Hepatocyte (in vitro differentiated cells): ENCODE results near the gene MDP1. TPM values are rescaled to one million over a fixed set of nuclear protein-coding genes. Genes with fewer than 3 reads are reported as not detected.

ENCODE experiments used
- DNase-seq: peaks from one replicate; pipeline ENCODE4 v3.0.0-alpha.2; 2016; ENCODE audit warnings: low spot score
- H2AFZ ChIP-seq: fragments of 200-600 bp; sonication (generic); 2 replicates; pipeline ENCODE4 v1.6.0; 2016; ENCODE audit warnings: antibody characterized with exemption, mild to moderate bottlenecking
- H3K27ac ChIP-seq: fragments of 200-600 bp; sonication (generic); 2 replicates; pipeline ENCODE4 v1.5.1; 2016; ENCODE audit warnings: mild to moderate bottlenecking
- H3K27me3 ChIP-seq: fragments of 200-600 bp; sonication (generic); 2 replicates; pipeline ENCODE4 v1.6.1; 2016
- H3K36me3 ChIP-seq: fragments of 200-600 bp; sonication (generic); replicated peaks from 2 replicates; pipeline ENCODE4 v1.5.1; 2016; ENCODE audit warnings: low read depth; ENCODE audit not compliant: insufficient read depth
- H3K4me1 ChIP-seq: fragments of 200-600 bp; sonication (generic); 2 replicates; pipeline ENCODE4 v1.5.1; 2016; ENCODE audit warnings: mild to moderate bottlenecking, moderate library complexity; ENCODE audit not compliant: insufficient read depth
- H3K4me2 ChIP-seq: fragments of 200-600 bp; sonication (generic); 2 replicates; pipeline ENCODE4 v1.6.0; 2016
- H3K4me3 ChIP-seq: fragments of 200-600 bp; sonication (generic); 2 replicates; pipeline ENCODE4 v1.5.1; 2016; ENCODE audit warnings: mild to moderate bottlenecking
- H3K79me2 ChIP-seq: fragments of 200-600 bp; sonication (generic); 2 replicates; pipeline ENCODE4 v1.6.0; 2017; ENCODE audit warnings: mild to moderate bottlenecking
- H3K9me2 ChIP-seq: fragments of 200-600 bp; sonication (generic); replicated peaks from 2 replicates; pipeline ENCODE4 v1.6.0; 2017; ENCODE audit warnings: mild to moderate bottlenecking; ENCODE audit not compliant: insufficient read depth
- H3K9me3 ChIP-seq: fragments of 200-600 bp; sonication (generic); 2 replicates; pipeline ENCODE4 v1.5.1; 2016; ENCODE audit warnings: low read depth, mild to moderate bottlenecking
- H4K20me1 ChIP-seq: fragments of 200-600 bp; sonication (generic); 2 replicates; pipeline ENCODE4 v1.6.0; 2016; ENCODE audit warnings: mild to moderate bottlenecking; ENCODE audit not compliant: insufficient read depth, poor library complexity, severe bottlenecking
- CTCF ChIP-seq: fragments of 200-600 bp; sonication (generic); IDR thresholded peaks from 2 replicates; pipeline ENCODE4 v1.5.1; 2016; ENCODE audit warnings: antibody characterized with exemption, mild to moderate bottlenecking; ENCODE audit not compliant: poor library complexity
- EZH2 ChIP-seq: fragments of 200-600 bp; sonication (generic); IDR thresholded peaks from 2 replicates; pipeline ENCODE4 v1.6.1; 2016; ENCODE audit warnings: antibody characterized with exemption, mild to moderate bottlenecking, borderline replicate concordance
- EZH2phosphoT487 ChIP-seq: fragments of 200-600 bp; sonication (generic); IDR thresholded peaks from one replicate; pipeline ENCODE4 v1.6.1; 2018; ENCODE audit warnings: antibody characterized with exemption, mild to moderate bottlenecking, low read depth, moderate library complexity; ENCODE audit not compliant: unreplicated experiment, severe bottlenecking
- WGBS: methylation state at CpG from one replicate; pipeline ENCODE4 v1.1.6; 2016; ENCODE audit warnings: low lambda C conversion rate; ENCODE audit errors: missing lambda C conversion rate; 5-methylcytosine and 5-hydroxymethylcytosine counted together
- polyA plus RNA-seq: library from polyadenylated mRNA; unstranded; fragments of >200 nt; fragmentation: Nextera tagmentation; extraction: Ambion mirVana; gene quantifications from 2 replicates; pipeline ENCODE4 v1.2.1, GENCODE V29; 2016
- total RNA-seq: library from RNA; depleted of rRNA; stranded (reverse); fragments of >200 nt; gene quantifications from 2 replicates; pipeline ENCODE4 v1.2.3, GENCODE V29; 2014

The MDP1 gene
- total and polyA plus RNA-seq, 2 experiments from 2014 or later: 8.0 to 16.1 TPM

GRCh38 chr14:24188251-24189058, 27.4 kb downstream of the MDP1 start, which contains the start of gene IPO4:
Gene IPO4 (minus strand): TSS chr14:24188816. CDS start chr14:24188787, 29 bp downstream.
- WGBS: under 1% methylated on average over 57 of the region's 65 CpGs
- H2AFZ ChIP-seq: peak within 1 kb of the TSS; percentile 43

GRCh38 chr14:24187539-24187915, 28.3 kb downstream of the MDP1 start:
- 88% methylated on average over 2 of the region's 2 CpGs for WGBS
- Histone ChIP-seq H3K4me1 (peaks cover 5% of the 10 kb centered on the region), H3K36me3 (no peaks in the 10 kb centered on the region), H3K27ac (no peak overlapping the region), H2AFZ (no peak overlapping the region), H3K9me2 (no peaks in the 10 kb centered on the region), H4K20me1 (no peaks in the 10 kb centered on the region), H3K79me2 (peaks cover 24% of the 10 kb centered on the region), H3K4me3 (no peak overlapping the region), H3K27me3 (no peaks in the 10 kb centered on the region), H3K4me2 (peak overlapping the region; percentile 98), H3K9me3 (no peaks in the 10 kb centered on the region)
- no peak for DNase-seq
- TF ChIP-seq EZH2: no peak
- TF ChIP-seq CTCF: no peak
- no peak for TF ChIP-seq EZH2phosphoT487

More at GRCh38 chr14:24188251-24189058, 27.4 kb downstream of the MDP1 start, which contains the start of gene IPO4:
- H3K4me2 ChIP-seq: peak within 1 kb of the TSS; percentile 98
- H4K20me1 ChIP-seq: no peaks in the 10 kb centered on the region
- H3K36me3 ChIP-seq: no peaks in the 10 kb centered on the region
- peak; percentile 97 for DNase-seq
- H3K27ac ChIP-seq: peak within 1 kb of the TSS; percentile 78
- no peaks in the 10 kb centered on the region for H3K9me2 ChIP-seq
- H3K4me1 ChIP-seq: peaks cover 5% of the 10 kb centered on the region
- peaks cover 30% of the 10 kb centered on the region for H3K79me2 ChIP-seq
- TF ChIP-seq CTCF (no peak), EZH2phosphoT487 (no peak), EZH2 (no peak)
- H3K9me3 ChIP-seq: no peaks in the 10 kb centered on the region
- peak within 1 kb of the TSS; percentile 51 for H3K4me3 ChIP-seq
- H3K27me3 ChIP-seq: no peaks in the 10 kb centered on the region

GRCh38 chr14:24186831-24187538, 28.9 kb downstream of the MDP1 start:
- no peaks in the 10 kb centered on the region for H3K36me3 ChIP-seq
- peaks cover 19% of the 10 kb centered on the region for H3K79me2 ChIP-seq
- no peak overlapping the region for H3K4me2 ChIP-seq
- no peak overlapping the region for H3K27ac ChIP-seq
- H3K4me3 ChIP-seq: no peak overlapping the region
- H3K9me2 ChIP-seq: no peaks in the 10 kb centered on the region
- 92% methylated on average over 10 of the region's 10 CpGs for whole genome bisulfite sequencing
- DNase-seq: no peak
- no peaks in the 10 kb centered on the region for H3K27me3 ChIP-seq
- H3K9me3 ChIP-seq: no peaks in the 10 kb centered on the region
- H4K20me1 ChIP-seq: no peaks in the 10 kb centered on the region
- H2AFZ ChIP-seq: no peak overlapping the region
- no peak for TF ChIP-seq EZH2
- TF ChIP-seq CTCF: no peak
- no peak for TF ChIP-seq EZH2phosphoT487
- peaks cover 5% of the 10 kb centered on the region for H3K4me1 ChIP-seq
